Measurements from ENCODE around the gene QRICH1. TPM values are rescaled to one million over a fixed set of nuclear protein-coding genes. Genes with fewer than 3 reads are reported as not detected.

QRICH1 gene
- total and polyA plus RNA-seq, 10 of the 15 experiments (the other 5 are each of a cell fraction or from before 2014, with no cell fraction given): 22.2 to 116 (median 81.4) TPM

GRCh38 chr3:49030321-49030720 is 63.5 kb downstream of the QRICH1 start:
- Histone ChIP-seq H3K27me3 (replicated peaks in 1 of 2; ENCODE audit: control insufficient read depth in 2 of 2, insufficient read depth in 2 of 2, low read length in 1 of 2) (no peaks in the 10 kb centered on the region), H3K9ac (ENCODE audit: control insufficient read depth, insufficient read depth, low read length) (no peak overlapping the region), H3K9me3 (replicated peaks; ENCODE audit: control insufficient read depth, insufficient read depth, low read length) (no peaks in the 10 kb centered on the region), H3K4me1 (ENCODE audit: control insufficient read depth, insufficient read depth, low read length) (peaks cover 5% of the 10 kb centered on the region), H2AFZ (ENCODE audit: control insufficient read depth, low read depth, low read length) (no peak overlapping the region), H3K4me2 (ENCODE audit: control insufficient read depth, insufficient read depth) (no peak overlapping the region), H3K79me2 (ENCODE audit: control insufficient read depth, insufficient read depth, low read length) (peaks cover 28% of the 10 kb centered on the region), H3K36me3 (ENCODE audit: control insufficient read depth in 2 of 2, insufficient read depth in 2 of 2, low read length in 1 of 2) (peaks cover 32 to 38% of the 10 kb centered on the region in 2 experiments), H3K27ac (ENCODE audit: control insufficient read depth, insufficient read depth) (no peak overlapping the region), H4K20me1 (ENCODE audit: control insufficient read depth, insufficient read depth) (no peaks in the 10 kb centered on the region), H3K4me3 (no peak overlapping the region)
- intact Hi-C loops (cut with micrococcal nuclease; ENCODE audit: unreplicated experiment): no loop called here
- no peak for TF ChIP-seq SUPT20H (IDR thresholded peaks at IDR 0.05; ENCODE audit: borderline replicate concordance, control insufficient read depth, low read depth, low read length)
- no peak for TF ChIP-seq CEBPB (IDR thresholded peaks at IDR 0.05; ENCODE audit: borderline replicate concordance in 1 of 2, low read depth in 2 of 2, low read length in 2 of 2)
- TF ChIP-seq DPF2 (IDR thresholded peaks at IDR 0.05): no peak
- TF ChIP-seq CHD1 (IDR thresholded peaks at IDR 0.05; ENCODE audit: low read depth, low read length): no peak
- TF ChIP-seq MEF2B (IDR thresholded peaks at IDR 0.05; ENCODE audit: partially characterized antibody, poor library complexity, severe bottlenecking): no peak
- no peak for TF ChIP-seq SRF (IDR thresholded peaks at IDR 0.05; ENCODE audit: low read depth in 2 of 2, low read length in 2 of 2)
- no peak for TF ChIP-seq SP1 (IDR thresholded peaks at IDR 0.05; ENCODE audit: low read depth, low read length)
- TF ChIP-seq USF1 (IDR thresholded peaks at IDR 0.05; ENCODE audit: borderline replicate concordance, extremely low read length, insufficient read depth, low read depth, low read length): no peak
- no peak for TF ChIP-seq CHD4 (IDR thresholded peaks at IDR 0.05)
- no peak for TF ChIP-seq IRF4 (IDR thresholded peaks at IDR 0.05; ENCODE audit: low read depth, low read length)
- TF ChIP-seq CBX5 (IDR thresholded peaks at IDR 0.05; ENCODE audit: low read depth): no peak
- no peak for TF ChIP-seq TCF3 (IDR thresholded peaks at IDR 0.05; ENCODE audit: borderline replicate concordance, insufficient read depth, low read depth, low read length)
- no peak for TF ChIP-seq ZNF274 (IDR thresholded peaks at IDR 0.05; ENCODE audit: insufficient read depth, insufficient read length)
- no peak for TF ChIP-seq FOXK2 (IDR thresholded peaks at IDR 0.05)
- no peak for TF ChIP-seq SMARCA5 (IDR thresholded peaks at IDR 0.05)
- CTCF ChIA-PET: no interaction called here
- SMC1A ChIA-PET (ENCODE audit: uncharacterized antibody, unreplicated experiment): no interaction called here
- POLR2A ChIA-PET: interaction anchor here (1.4 kb wide), 1 partner anchor 23 kb away, joined by 3 read pairs; the partner anchor contains the start of gene WDR6
- RAD21 ChIA-PET (ENCODE audit: unreplicated experiment): no interaction called here
- ATAC-seq (no peak), DNase-seq (ENCODE audit: low read depth, low spot score) (no peak), FAIRE-seq (no peak)
- no TSS peak for BruUV-seq (replicated peaks)
- in situ Hi-C loops (cut with MboI): no loop called here
- WGBS (ENCODE audit: insufficient coverage, insufficient replicate concordance, low lambda C conversion rate, missing lambda C conversion rate): 91% methylated on average over 6 of the region's 6 CpGs
